HG02678 (cell line): Measurements from ENCODE around the gene KIF26A.

ENCODE experiments used
- ATAC-seq: cut with Tn5 transposase; IDR thresholded peaks from one replicate; pipeline ENCODE4 v1.9.1; 2021; ENCODE audit warnings: mild to moderate bottlenecking, moderate library complexity; ENCODE audit not compliant: unreplicated experiment

Gene KIF26A

GRCh38 chr14:104101086-104101621, 37.2 kb upstream of the KIF26A start:
- ATAC-seq, result no peak

- ATAC-seq, result no peak
These were observed 36.6 kb upstream of the KIF26A start for GRCh38 chr14:104101651-104102281.

GRCh38 chr14:104102282-104102914, 36.0 kb upstream of the KIF26A start:
- no peak for ATAC-seq

- no peak for ATAC-seq
These were observed 35.3 kb upstream of the KIF26A start for GRCh38 chr14:104103061-104103445.

DNA sequence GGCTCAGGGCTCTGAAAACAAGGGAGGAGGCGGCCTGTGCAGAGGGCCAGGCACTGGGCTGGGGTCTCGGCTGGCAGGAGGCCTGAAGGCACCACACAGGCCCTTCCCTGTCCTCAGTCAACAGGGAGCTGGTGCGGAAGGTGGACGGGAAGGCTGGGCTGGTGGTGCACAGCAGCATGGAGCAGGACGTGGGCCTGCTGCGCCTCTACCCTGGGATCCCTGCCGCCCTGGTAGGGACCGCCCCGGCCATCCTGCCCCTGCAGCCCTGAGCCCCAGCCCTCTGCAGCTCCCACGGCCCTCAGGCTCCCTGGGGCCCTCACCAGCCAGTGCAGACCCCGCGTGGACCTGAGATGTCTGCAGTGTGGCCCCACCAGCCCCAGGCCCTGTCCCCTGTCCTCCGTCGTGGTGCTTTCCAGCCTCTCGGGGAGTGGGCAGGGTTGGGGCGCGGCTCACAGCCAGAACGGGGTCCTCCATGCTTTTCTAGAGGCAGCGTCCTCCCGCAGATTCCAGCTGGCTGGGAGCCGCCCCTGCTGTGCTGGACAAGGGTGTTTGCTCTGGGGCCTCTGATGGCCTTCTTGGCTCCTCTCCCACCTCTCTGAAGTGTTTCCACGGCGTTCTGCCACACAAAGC, 34.8 kb upstream of the KIF26A start:
- ATAC-seq, result no peak

- ATAC-seq, result no peak
These were observed 34.1 kb upstream of the KIF26A start for GRCh38 chr14:104104076-104104901.

- no peak for ATAC-seq
These were observed 33.1 kb upstream of the KIF26A start for GRCh38 chr14:104105071-104105821.

- no peak for ATAC-seq
These were observed 32.4 kb upstream of the KIF26A start for GRCh38 chr14:104105822-104106470.

DNA sequence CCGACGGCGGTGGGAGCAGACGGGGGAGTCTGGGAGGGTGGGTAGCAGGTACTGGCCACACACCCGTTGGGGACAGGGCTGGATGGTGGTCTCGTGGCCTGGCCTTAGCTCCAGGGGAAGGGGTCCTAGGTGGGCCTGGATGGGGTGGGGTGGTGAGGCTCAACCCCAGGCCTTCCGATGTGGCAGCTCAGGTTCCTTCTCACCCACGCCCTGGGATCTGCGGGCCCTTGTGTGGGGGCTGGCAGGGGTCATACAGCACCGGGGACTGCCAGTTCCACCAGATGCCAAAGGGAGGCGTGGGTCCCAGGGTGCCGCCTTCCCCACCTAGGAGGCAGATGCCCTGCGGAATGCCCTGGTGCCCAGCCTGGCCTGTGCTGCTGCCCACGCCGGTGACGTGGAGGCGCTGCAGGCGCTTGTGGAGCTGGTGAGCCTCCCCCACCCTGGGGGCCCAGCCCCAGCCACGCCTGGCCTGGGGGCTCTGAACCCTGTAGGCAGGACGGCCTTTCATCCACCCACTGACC, 31.9 kb upstream of the KIF26A start:
- ATAC-seq, result no peak

- no peak for ATAC-seq
These were observed 31.2 kb upstream of the KIF26A start for GRCh38 chr14:104107101-104107581.

DNA sequence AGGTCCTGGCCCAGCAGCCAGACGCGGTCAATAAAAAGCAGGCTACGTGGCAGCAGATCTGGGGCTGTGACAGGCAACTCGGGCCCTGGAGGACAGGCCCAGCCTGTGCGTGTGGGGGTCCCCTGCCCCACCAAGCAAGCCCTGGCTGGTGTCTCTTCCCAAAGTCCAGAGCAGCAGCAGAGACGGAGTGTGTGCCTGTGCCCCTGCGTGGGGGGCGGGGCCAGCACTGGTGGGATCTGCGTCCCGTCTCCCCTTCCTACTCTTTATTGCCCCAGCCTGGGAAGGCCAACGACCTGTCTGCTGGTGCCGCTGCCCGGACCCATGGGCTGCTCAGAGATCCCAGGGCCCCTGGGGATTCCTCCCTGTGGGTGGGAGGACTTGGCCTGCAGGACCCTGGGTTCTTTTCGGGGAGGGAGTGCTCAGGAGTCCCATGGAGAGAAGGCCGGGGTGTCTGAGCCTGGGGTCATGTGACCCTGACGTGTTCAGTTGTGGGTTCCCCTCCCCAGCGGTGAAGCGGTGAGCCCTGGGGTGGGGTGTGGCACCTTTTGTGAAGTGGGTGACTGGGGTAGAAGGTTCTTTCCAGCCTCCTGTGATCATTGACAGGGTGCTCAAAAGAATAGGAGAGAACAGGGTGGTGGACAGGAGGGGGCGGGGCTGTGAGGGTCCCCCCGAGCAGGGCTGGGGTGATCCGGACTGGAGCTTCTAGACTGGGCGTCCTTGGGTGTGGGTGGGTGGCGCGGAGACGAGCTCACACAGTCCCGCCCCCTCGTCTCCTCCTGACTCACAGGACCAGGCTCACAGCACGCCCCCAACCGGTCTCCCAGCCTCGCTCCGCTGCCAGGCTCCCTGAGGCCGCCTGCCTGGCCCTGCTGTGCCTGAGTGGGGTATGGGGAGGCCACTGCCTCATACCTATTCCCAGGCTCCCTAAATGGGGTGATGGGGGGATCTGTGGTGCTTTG, 30.5 kb upstream of the KIF26A start:
- no peak for ATAC-seq

DNA sequence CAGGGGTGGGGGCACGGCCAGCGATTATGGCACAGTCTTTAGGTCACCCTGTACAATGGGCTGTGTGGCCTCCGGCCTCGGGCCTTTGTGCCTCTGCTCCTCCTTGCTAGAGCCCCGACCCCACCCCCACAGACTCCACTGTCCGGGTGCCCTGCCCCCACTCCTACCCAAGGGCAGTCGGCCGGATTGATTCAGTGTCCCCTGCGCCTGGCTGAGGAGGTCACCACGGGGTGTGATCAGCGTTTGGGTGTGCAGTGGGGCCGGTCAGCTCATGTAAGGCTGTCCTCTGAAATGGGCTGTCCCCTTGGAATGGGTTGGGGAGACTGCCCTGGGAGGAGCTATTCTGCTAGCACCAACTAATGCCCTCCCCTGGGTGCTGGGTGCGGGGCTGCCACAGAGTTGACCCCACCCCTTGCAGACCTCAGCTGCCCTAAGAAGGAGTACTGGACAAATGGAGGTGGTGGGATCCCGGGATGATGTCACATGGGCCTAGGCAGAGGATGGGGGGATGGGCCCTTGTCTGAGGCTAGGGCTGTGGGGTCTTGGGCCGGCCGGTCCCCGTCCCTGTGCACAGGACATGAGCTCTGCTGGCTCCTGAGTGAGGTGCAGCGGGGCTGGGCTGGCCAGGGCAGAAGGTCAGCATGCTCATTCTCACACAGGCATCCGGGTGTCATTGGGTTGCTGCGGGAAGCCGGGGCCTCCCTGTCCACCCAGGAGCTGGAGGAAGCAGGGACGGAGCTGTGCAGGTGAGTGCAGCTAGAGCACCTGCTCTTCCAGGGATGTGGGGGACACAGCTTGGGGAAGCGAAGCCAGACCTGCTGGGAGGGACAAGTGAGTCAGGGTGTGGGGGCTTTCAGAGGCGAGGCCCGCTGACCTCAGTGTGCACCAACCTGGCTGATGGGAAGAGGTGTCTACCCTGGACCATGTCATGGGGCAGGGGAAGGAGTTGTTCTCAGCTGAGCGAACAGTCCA, 29.5 kb upstream of the KIF26A start:
- no peak for ATAC-seq

- no peak for ATAC-seq
These were observed 28.5 kb upstream of the KIF26A start for GRCh38 chr14:104109731-104110361.

- ATAC-seq, result no peak
These were observed 27.7 kb upstream of the KIF26A start for GRCh38 chr14:104110491-104111209.

DNA sequence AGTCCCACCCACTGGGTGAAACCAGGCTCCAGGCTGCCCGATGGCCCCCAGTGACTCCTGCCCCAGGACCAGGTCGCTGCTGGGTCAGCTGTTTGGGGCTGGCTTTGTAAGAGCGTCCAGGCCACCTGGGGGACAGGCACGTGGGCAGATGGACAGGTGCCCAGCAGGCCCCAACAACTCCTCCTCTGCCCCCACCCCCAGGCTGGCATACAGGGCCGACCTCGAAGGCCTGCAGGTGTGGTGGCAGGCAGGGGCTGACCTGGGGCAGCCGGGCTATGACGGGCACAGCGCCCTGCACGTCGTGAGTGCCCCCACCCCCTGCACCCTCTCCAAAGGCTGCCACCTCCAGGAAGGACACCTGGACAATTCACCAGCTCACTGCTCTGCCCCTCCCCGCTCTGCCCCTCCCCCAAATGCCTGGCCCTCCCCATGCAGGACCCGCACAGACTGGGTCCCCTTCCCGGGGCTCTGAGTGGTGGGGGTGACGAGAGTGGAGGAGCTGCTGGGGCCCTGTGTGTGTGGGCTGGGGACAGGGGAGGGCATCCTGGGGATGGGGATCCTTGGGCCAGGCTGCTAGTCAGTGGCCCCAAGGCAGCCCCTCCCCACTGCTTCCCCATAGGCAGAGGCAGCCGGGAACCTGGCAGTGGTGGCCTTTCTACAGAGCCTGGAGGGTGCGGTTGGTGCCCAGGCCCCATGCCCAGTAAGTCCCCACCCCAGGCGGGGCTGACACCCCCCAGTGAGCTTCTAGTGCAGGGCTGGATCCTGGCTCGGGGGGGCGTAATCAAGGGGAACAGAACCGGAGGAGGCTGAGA, 26.9 kb upstream of the KIF26A start:
- ATAC-seq, result no peak
